ENCODE data around the gene RNASE7.

RNASE7 gene

DNA sequence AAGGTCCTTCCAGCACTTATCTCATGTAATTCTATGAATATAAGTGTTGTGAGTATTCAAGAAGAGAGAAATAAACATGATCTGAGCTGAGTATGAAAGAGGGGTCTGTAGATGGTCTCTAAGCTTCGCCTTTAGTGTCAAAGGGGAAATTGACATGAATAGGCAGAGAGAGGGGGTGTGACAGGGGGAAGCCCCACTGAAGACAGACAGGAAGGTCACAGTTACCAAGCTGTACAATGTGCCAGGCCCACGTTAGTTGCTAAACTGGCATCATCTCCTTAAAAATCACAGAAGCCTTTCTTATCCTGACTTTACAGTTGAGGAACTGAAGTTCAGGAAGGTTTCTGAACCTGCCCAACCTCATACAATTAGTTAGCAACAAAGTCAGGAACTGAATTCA, 35.5 kb downstream of the RNASE7 start:
- DNase-seq (ENCODE audit: low read depth in 2 of 2): no peak
- H3K4me3 ChIP-seq (replicated peaks in 1 of 2; ENCODE audit: low read depth in 2 of 2, low read length in 2 of 2): no peak overlapping the region
- TF ChIP-seq, protein P1, sequence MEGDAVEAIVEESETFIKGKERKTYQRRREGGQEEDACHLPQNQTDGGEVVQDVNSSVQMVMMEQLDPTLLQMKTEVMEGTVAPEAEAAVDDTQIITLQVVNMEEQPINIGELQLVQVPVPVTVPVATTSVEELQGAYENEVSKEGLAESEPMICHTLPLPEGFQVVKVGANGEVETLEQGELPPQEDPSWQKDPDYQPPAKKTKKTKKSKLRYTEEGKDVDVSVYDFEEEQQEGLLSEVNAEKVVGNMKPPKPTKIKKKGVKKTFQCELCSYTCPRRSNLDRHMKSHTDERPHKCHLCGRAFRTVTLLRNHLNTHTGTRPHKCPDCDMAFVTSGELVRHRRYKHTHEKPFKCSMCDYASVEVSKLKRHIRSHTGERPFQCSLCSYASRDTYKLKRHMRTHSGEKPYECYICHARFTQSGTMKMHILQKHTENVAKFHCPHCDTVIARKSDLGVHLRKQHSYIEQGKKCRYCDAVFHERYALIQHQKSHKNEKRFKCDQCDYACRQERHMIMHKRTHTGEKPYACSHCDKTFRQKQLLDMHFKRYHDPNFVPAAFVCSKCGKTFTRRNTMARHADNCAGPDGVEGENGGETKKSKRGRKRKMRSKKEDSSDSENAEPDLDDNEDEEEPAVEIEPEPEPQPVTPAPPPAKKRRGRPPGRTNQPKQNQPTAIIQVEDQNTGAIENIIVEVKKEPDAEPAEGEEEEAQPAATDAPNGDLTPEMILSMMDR (IDR thresholded peaks at IDR 0.05; ENCODE audit: low read depth, low read length): no peak

DNA sequence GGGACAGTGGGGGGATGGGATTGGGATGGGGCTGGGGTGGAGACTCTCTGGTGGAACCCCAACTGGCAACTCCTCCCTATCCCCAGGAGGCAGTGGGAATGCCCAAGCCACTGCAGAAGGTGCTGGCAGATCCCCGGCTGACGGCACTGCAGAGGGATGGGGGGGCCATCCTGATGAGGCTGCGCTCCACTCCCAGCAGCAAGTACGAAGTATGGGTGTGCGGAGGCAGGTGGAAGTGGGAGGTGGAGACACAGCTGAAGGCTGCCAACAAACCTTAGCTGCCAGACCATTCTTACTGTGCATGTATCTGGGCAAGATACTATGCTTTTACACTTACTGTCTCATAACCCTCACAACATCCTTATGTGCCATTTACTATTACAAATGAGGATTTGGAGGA, 36.1 kb downstream of the RNASE7 start:
- no peak overlapping the region for H3K4me3 ChIP-seq (replicated peaks in 1 of 2; ENCODE audit: low read depth in 2 of 2, low read length in 2 of 2)

DNA sequence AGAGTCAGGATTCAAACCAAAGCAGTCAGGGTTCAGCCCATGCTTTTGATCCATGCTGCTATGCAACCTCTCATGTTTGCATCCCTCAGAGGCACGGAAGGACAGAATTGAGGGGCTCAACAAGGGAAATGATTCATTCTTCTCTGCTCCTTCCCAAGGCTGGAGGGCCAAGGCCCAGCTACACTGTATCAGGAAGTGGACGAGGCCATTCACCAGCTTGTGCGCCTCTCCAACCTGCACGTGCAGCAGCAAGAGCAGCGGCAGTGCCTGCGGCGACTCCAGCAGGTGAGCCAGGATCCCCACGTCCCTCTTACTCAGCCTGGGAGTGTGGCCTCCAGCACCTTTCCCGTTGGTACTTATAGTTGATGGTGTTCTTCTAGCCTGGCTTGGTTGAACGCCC, 36.6 kb downstream of the RNASE7 start:
- H3K4me3 ChIP-seq (replicated peaks in 1 of 2; ENCODE audit: low read depth in 2 of 2, low read length in 2 of 2): no peak overlapping the region
- TF ChIP-seq, protein P1 (IDR thresholded peaks at IDR 0.05; ENCODE audit: low read depth, low read length): no peak
- DNase-seq (ENCODE audit: low read depth in 2 of 2): no peak

More for the DNA sequence above, 36.1 kb downstream of the RNASE7 start:
- TF ChIP-seq, protein P1 (IDR thresholded peaks at IDR 0.05; ENCODE audit: low read depth, low read length): no peak
- DNase-seq (ENCODE audit: low read depth in 2 of 2): no peak

GRCh38 chr14:21081521-21082142, 39.5 kb downstream of the RNASE7 start:
- no peak for DNase-seq (ENCODE audit: low read depth in 2 of 2)
- no peak overlapping the region for H3K4me3 ChIP-seq (replicated peaks in 1 of 2; ENCODE audit: low read depth in 2 of 2, low read length in 2 of 2)
- TF ChIP-seq, protein P1 (IDR thresholded peaks at IDR 0.05; ENCODE audit: low read depth, low read length): no peak

- no peak overlapping the region for H3K4me3 ChIP-seq (replicated peaks in 1 of 2; ENCODE audit: low read depth in 2 of 2, low read length in 2 of 2)
- no peak for DNase-seq (ENCODE audit: low read depth in 2 of 2)
Observed at GRCh38 chr14:21083565-21084325, 41.6 kb downstream of the RNASE7 start.

DNA sequence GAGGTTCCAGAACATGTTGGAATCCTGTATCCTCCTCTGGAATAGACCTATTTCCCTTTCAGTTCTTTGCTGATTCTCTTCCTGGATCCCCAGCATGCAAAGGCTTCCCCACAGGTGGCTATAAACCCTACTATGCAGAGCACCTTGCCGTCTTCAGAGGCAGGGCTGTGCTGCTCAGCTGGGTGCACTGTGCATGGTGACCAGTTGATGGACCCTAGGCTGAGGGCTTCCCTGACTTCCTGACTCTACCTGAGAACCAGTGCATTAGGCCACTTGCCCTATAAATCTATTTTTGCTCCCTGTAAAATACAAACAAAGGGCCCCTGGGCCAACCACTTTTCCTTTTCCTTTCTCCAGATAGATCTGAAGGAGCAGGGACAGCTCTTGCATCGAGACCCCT, 42.2 kb downstream of the RNASE7 start:
- no peak overlapping the region for H3K4me3 ChIP-seq (replicated peaks in 1 of 2; ENCODE audit: low read depth in 2 of 2, low read length in 2 of 2)
- TF ChIP-seq, protein P1 (IDR thresholded peaks at IDR 0.05; ENCODE audit: low read depth, low read length): no peak
- no peak for DNase-seq (ENCODE audit: low read depth in 2 of 2)

More at GRCh38 chr14:21083565-21084325, 41.6 kb downstream of the RNASE7 start:
- TF ChIP-seq, protein P1 (IDR thresholded peaks at IDR 0.05; ENCODE audit: low read depth, low read length): no peak
